Measurements from ENCODE around the gene VPS45.

Gene VPS45

DNA sequence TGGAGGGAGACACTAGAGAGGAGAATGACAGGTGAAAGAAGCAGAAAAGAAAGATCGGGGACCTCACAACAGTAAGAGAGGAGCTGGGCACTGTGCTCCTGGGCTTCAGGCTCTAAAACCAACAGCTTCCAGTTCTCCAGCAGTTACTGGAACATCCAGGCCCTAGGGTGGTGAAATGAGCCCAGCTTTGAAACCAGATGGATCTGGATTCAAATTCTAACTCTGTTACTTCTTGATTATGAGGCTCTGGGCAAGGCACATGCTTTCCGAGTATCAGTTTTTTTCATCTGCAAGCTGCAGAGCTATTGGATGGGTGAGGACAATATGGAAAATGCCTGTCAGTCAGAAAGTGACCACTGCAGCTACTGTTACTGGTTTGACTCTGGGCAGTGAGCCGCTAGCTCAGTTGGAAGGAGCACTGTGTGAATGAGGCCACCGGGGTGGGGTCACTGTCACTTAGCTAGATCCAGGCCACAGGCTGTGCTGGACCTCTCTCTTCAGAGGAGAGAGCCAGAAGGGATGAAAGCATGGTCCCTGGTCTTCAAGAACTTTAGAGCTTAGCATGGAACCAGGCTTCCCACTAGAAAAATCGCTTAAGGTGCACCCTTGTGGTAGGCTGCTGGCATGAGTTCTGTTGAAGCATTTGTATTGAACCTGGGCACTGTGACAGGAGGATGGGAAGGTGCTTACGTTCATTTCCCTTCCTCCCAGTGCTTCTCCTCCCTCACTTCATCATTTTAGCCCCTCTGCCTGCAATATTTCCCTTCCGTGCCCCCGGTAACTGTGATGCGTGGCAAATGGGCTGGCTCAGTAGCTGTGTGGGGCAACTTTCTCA lies 94.4 kb downstream of the VPS45 start:
- TF ChIP-seq POLR2A (IDR thresholded peaks at IDR 0.05; ENCODE audit: extremely low read depth, insufficient read length) (no peak), MYC (IDR thresholded peaks at IDR 0.05; ENCODE audit: low read depth, low read length) (no peak)
- peak; percentile 53 for DNase-seq (ENCODE audit: low read depth)
- no peak overlapping the region for H3K4me3 ChIP-seq (ENCODE audit: low read depth, low read length)

DNA sequence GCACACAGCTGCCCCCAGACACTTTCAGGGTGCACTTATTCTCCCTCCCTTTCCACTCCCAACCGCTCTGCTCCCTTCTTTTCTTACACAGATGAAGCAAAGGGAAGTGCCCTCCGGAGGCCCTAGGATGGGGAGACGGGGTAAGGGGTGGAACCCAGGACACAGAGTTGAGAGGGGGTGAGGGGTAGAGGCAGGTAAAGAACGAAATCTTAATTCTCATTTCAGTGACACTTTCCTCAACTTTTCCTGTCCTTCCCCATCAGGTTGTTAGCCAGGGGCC lies 94.9 kb downstream of the VPS45 start:
- TF ChIP-seq, protein P1, sequence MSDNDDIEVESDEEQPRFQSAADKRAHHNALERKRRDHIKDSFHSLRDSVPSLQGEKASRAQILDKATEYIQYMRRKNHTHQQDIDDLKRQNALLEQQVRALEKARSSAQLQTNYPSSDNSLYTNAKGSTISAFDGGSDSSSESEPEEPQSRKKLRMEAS (IDR thresholded peaks at IDR 0.05; ENCODE audit: low read depth, low read length), result no peak
- TF ChIP-seq, protein P2, sequence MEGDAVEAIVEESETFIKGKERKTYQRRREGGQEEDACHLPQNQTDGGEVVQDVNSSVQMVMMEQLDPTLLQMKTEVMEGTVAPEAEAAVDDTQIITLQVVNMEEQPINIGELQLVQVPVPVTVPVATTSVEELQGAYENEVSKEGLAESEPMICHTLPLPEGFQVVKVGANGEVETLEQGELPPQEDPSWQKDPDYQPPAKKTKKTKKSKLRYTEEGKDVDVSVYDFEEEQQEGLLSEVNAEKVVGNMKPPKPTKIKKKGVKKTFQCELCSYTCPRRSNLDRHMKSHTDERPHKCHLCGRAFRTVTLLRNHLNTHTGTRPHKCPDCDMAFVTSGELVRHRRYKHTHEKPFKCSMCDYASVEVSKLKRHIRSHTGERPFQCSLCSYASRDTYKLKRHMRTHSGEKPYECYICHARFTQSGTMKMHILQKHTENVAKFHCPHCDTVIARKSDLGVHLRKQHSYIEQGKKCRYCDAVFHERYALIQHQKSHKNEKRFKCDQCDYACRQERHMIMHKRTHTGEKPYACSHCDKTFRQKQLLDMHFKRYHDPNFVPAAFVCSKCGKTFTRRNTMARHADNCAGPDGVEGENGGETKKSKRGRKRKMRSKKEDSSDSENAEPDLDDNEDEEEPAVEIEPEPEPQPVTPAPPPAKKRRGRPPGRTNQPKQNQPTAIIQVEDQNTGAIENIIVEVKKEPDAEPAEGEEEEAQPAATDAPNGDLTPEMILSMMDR (IDR thresholded peaks at IDR 0.05; ENCODE audit: low read depth, low read length), result no peak
- peak overlapping the region; percentile 30 for H3K4me3 ChIP-seq (ENCODE audit: low read depth, low read length)
- no peak for DNase-seq (ENCODE audit: low read depth)

DNA sequence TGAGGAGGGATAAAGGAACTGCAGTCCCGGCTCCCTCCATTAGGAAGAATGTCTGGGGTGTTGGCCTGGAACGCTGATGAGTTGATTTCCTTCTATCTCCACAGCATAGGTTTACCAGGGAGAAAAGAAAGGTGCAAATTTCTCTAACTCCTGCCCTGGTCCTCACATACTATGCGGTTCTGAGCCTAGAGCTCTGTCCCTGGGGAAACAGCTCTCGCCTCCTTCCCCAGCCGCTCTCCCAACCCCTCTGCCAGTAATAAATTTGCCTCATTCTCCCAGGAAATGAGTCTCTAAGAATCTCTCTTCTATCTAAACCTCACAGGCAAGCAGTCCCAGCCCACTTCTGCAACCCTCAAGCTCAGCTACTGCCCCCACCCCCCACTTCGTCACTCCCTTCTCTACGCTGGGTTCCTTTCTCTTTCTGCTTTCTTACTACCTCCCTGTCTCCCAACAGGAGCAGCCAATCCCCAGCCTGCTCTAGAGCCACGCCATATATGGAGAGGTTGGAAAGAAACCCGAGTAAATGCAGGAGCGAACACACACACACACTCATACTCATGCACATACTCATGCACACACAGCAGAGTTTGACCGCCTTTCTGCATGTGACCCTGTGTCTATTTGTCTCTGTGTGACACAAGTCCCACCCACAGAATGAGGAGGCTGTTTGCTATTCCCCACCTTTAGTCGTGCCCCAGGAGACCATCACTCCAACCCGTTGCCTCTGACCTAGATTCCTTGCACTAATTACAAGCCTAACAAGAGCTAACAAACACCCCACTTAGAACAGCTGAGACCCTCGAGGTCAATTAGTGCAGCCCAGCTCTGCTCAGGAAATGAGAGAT lies 95.5 kb downstream of the VPS45 start:
- peak overlapping the region; percentile 30 for H3K4me3 ChIP-seq (ENCODE audit: low read depth, low read length)
- peak; percentile 95 for DNase-seq (ENCODE audit: low read depth)
- TF ChIP-seq, protein P1 (IDR thresholded peaks at IDR 0.05; ENCODE audit: low read depth, low read length), result 0 out of 2 replicates have a peak, but pooled peaks have one; percentile 7
- TF ChIP-seq, protein P2 (IDR thresholded peaks at IDR 0.05; ENCODE audit: low read depth, low read length), result no peak
- TF ChIP-seq MYC (IDR thresholded peaks at IDR 0.05; ENCODE audit: low read depth, low read length) (no peak), POLR2A (IDR thresholded peaks at IDR 0.05; ENCODE audit: extremely low read depth, insufficient read length) (no peak)

DNA sequence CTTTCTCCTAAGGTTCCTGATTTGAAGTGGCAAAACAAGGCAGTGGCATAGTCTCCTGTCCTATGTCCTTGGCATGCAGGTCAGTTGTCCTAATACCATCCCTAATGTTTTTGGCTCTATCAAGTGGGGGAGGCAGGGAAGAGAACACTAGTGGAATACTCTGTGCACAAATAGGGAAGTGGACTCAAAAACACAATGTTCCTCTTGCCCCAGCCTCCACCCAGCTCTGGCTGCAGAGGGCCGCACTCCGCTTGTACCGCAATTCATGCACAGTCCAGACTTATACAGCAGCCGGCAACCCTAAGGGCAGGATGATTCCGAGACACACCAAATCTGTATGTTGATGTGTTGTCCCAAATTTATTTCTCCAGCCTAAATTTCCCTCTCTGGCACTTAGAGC lies 96.6 kb downstream of the VPS45 start:
- no peak for DNase-seq (ENCODE audit: low read depth)
- TF ChIP-seq, protein P2 (IDR thresholded peaks at IDR 0.05; ENCODE audit: low read depth, low read length), result no peak
- TF ChIP-seq MYC (IDR thresholded peaks at IDR 0.05; ENCODE audit: low read depth, low read length) (no peak), POLR2A (IDR thresholded peaks at IDR 0.05; ENCODE audit: extremely low read depth, insufficient read length) (no peak)
- TF ChIP-seq, protein P1 (IDR thresholded peaks at IDR 0.05; ENCODE audit: low read depth, low read length), result no peak
- H3K4me3 ChIP-seq (ENCODE audit: low read depth, low read length), result no peak overlapping the region

DNA sequence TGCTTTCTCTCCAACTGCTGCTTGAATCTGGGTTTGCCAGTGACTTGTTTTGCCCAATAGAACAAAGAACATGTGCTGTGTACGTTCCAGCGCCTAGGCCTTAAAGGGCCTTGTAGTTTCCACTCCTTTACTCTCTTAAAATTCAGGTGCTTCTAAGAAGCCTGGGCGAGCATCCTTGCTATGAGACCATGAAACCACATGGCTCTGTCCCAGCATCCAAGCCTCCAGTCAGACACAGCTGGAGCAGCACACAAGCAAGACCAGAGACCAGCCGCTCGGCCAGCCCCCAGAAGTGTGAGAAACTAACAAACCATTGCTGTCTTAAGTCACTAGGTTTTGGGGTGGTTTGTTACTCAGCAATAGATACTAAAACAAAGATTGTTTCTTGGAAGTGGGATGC lies 97.2 kb downstream of the VPS45 start:
- no peak overlapping the region for H3K4me3 ChIP-seq (ENCODE audit: low read depth, low read length)
- DNase-seq (ENCODE audit: low read depth), result no peak
- TF ChIP-seq POLR2A (IDR thresholded peaks at IDR 0.05; ENCODE audit: extremely low read depth, insufficient read length) (no peak), MYC (IDR thresholded peaks at IDR 0.05; ENCODE audit: low read depth, low read length) (no peak)
- TF ChIP-seq, protein P1 (IDR thresholded peaks at IDR 0.05; ENCODE audit: low read depth, low read length), result no peak
- TF ChIP-seq, protein P2 (IDR thresholded peaks at IDR 0.05; ENCODE audit: low read depth, low read length), result no peak

All from NB4 (cell line).